Measurements from ENCODE around the gene RANBP17. TPM values are rescaled to one million over a fixed set of nuclear protein-coding genes. Genes with fewer than 3 reads are reported as not detected.

Gene RANBP17
- total RNA-seq, 2 donors from 2014 or later, result 26.6 to 28.0 TPM

GRCh38 chr5:171050916-171051315 is 189.1 kb downstream of the RANBP17 start:
- no peak overlapping the region for H3K27ac Mint-ChIP-seq
- WGBS, 2 experiments (ENCODE audit: insufficient coverage in 1 of 2, insufficient read length in 1 of 2), result 100% methylated on average over 1 of the region's 1 CpG; no CpG with 5 or more reads in 1 of the 2 experiments
- peaks cover 42% of the 10 kb centered on the region for H3K9me3 Mint-ChIP-seq

GRCh38 chr5:171055875-171056454 is 194.1 kb downstream of the RANBP17 start:
- Histone ChIP-seq H3K27me3 (ENCODE audit: control insufficient read depth, insufficient read depth, low read length, poor library complexity, severe bottlenecking) (no peaks in the 10 kb centered on the region), H3K9me3 (ENCODE audit: control insufficient read depth, low read length) (peaks cover 49% of the 10 kb centered on the region), H3K27ac (ENCODE audit: low read depth, low read length) (no peak overlapping the region), H3K9ac (ENCODE audit: extremely low read depth, low read length, poor library complexity, severe bottlenecking) (no peak overlapping the region), H3K4me3 (ENCODE audit: low read length) (peak overlapping the region; percentile 56), H3K36me3 (ENCODE audit: control insufficient read depth, insufficient read depth, low read length) (peaks cover 13% of the 10 kb centered on the region), H3K4me1 (ENCODE audit: control insufficient read depth, insufficient read depth, low read length) (no peaks in the 10 kb centered on the region)
- no peak overlapping the region for H3K4me3 Mint-ChIP-seq
- H3K9me3 Mint-ChIP-seq, result peaks cover 57% of the 10 kb centered on the region
- H3K36me3 Mint-ChIP-seq (ENCODE audit: low read depth), result peaks cover 46% of the 10 kb centered on the region
- H3K27ac Mint-ChIP-seq, result no peak overlapping the region
- no peaks in the 10 kb centered on the region for H3K4me1 Mint-ChIP-seq
- 87% methylated on average over 3 of the region's 3 CpGs; no CpG with 5 or more reads in 1 of the 2 experiments for WGBS, 2 experiments (ENCODE audit: insufficient coverage in 1 of 2, insufficient read length in 1 of 2)
- DNase-seq, result no peak
- H3K27me3 Mint-ChIP-seq (ENCODE audit: insufficient read depth), result no peaks in the 10 kb centered on the region
- TF ChIP-seq CTCF (conservative IDR thresholded peaks at IDR 0.05), result no peak

More at GRCh38 chr5:171050916-171051315, 189.1 kb downstream of the RANBP17 start:
- Mint-ChIP-seq H3K27me3 (ENCODE audit: insufficient read depth) (no peaks in the 10 kb centered on the region), H3K4me1 (no peaks in the 10 kb centered on the region), H3K4me3 (no peak overlapping the region), H3K36me3 (ENCODE audit: low read depth) (peaks cover 41% of the 10 kb centered on the region)
- H3K9me3 ChIP-seq (ENCODE audit: control insufficient read depth, low read length), result peaks cover 34% of the 10 kb centered on the region
- H3K4me3 ChIP-seq (ENCODE audit: low read length), result no peak overlapping the region
- H3K36me3 ChIP-seq (ENCODE audit: control insufficient read depth, insufficient read depth, low read length), result peaks cover 10% of the 10 kb centered on the region
- no peak for DNase-seq
- H3K9ac ChIP-seq (ENCODE audit: extremely low read depth, low read length, poor library complexity, severe bottlenecking), result no peak overlapping the region
- H3K27ac ChIP-seq (ENCODE audit: low read depth, low read length), result no peak overlapping the region
- H3K4me1 ChIP-seq (ENCODE audit: control insufficient read depth, insufficient read depth, low read length), result no peaks in the 10 kb centered on the region
- no peak for TF ChIP-seq CTCF (conservative IDR thresholded peaks at IDR 0.05)
- H3K27me3 ChIP-seq (ENCODE audit: control insufficient read depth, insufficient read depth, low read length, poor library complexity, severe bottlenecking), result no peaks in the 10 kb centered on the region

- peaks cover 57% of the 10 kb centered on the region for H3K9me3 Mint-ChIP-seq
These were observed 205.8 kb downstream of the RANBP17 start for GRCh38 chr5:171067540-171068130.

More at GRCh38 chr5:171067540-171068130, 205.8 kb downstream of the RANBP17 start:
- Histone ChIP-seq H3K27ac (ENCODE audit: low read depth, low read length) (no peak overlapping the region), H3K4me3 (ENCODE audit: low read length) (peak overlapping the region; percentile 51), H3K36me3 (ENCODE audit: control insufficient read depth, insufficient read depth, low read length) (peaks cover 20% of the 10 kb centered on the region), H3K4me1 (ENCODE audit: control insufficient read depth, insufficient read depth, low read length) (no peaks in the 10 kb centered on the region), H3K27me3 (ENCODE audit: control insufficient read depth, insufficient read depth, low read length, poor library complexity, severe bottlenecking) (no peaks in the 10 kb centered on the region), H3K9ac (ENCODE audit: extremely low read depth, low read length, poor library complexity, severe bottlenecking) (no peak overlapping the region), H3K9me3 (ENCODE audit: control insufficient read depth, low read length) (peaks cover 56% of the 10 kb centered on the region)
- WGBS, 2 experiments (ENCODE audit: insufficient coverage in 1 of 2, insufficient read length in 1 of 2), result 89% methylated on average over 2 of the region's 2 CpGs; no CpG with 5 or more reads in 1 of the 2 experiments
- Mint-ChIP-seq H3K4me3 (no peak overlapping the region), H3K27me3 (ENCODE audit: insufficient read depth) (no peaks in the 10 kb centered on the region), H3K4me1 (no peaks in the 10 kb centered on the region), H3K36me3 (ENCODE audit: low read depth) (peaks cover 57% of the 10 kb centered on the region), H3K27ac (no peak overlapping the region)
- DNase-seq, result no peak
- TF ChIP-seq CTCF (conservative IDR thresholded peaks at IDR 0.05), result no peak
